K562 (cell line): ENCODE results near the gene SDK1.

Experiments
- ELF4 ChIP-seq: fragments of 450-650 bp; formaldehyde crosslinking; IDR thresholded peaks from 2 replicates; pipeline ENCODE4 v1.4.0; 2022; ENCODE audit warnings: missing genetic modification characterization
- EP300 ChIP-seq: IDR thresholded peaks from 2 replicates; pipeline ENCODE4 v1.6.1; 2012; ENCODE audit warnings: low read length, improper control_type of control experiment
- GATA2 ChIP-seq: sonication (generic); formaldehyde crosslinking; IDR thresholded peaks from 2 replicates; pipeline ENCODE4 v1.4.0; 2020; ENCODE audit warnings: mild to moderate bottlenecking, missing genetic modification reagents
- MECOM ChIP-seq: fragments of 250-450 bp; sonication (Bioruptor Pico); IDR thresholded peaks from 2 replicates; pipeline ENCODE4 v1.8.0; 2022; ENCODE audit warnings: inconsistent platforms
- NFRKB ChIP-seq: fragments of 450-650 bp; IDR thresholded peaks from 2 replicates; pipeline ENCODE4 v1.6.1; 2016; ENCODE audit warnings: low read depth
- NFYB ChIP-seq: IDR thresholded peaks from 2 replicates; pipeline ENCODE4 v1.6.1; 2011; ENCODE audit warnings: mild to moderate bottlenecking, moderate library complexity; ENCODE audit not compliant: insufficient read length; ENCODE audit errors: extremely low read depth
- NR2F6 ChIP-seq: fragments of 450-650 bp; formaldehyde crosslinking; IDR thresholded peaks from 2 replicates; pipeline ENCODE4 v1.4.0; 2020; ENCODE audit warnings: mild to moderate bottlenecking
- TCFL5 ChIP-seq: fragments of 250-450 bp; sonication (Bioruptor Pico); conservative IDR thresholded peaks from 2 replicates; pipeline ENCODE4 v1.6.1; 2021; ENCODE audit warnings: mild to moderate bottlenecking, moderate library complexity, matching md5 sums
- TF ChIP-seq, protein P1 (sequence below), 3 experiments: IDR thresholded peaks in 2 of 3; conservative IDR thresholded peaks in 1 of 3; 2 replicates each; pipeline ENCODE4 v1.5.1; 2011 to 2012; ENCODE audit warnings: low read length in 3 of 3, mild to moderate bottlenecking in 3 of 3, control low read depth in 2 of 3, improper control_type of control experiment in 1 of 3, inconsistent platforms in 1 of 3, low read depth in 1 of 3, mixed read lengths in 1 of 3, moderate library complexity in 1 of 3; ENCODE audit not compliant: insufficient read depth in 2 of 3
- TF ChIP-seq, protein P2 (sequence below): fragments of 250-450 bp; sonication (Bioruptor Pico); IDR thresholded peaks from 2 replicates; pipeline ENCODE4 v1.8.0; 2021; ENCODE audit warnings: moderate library complexity, mild to moderate bottlenecking, inconsistent platforms
- TF ChIP-seq, protein P3 (sequence below): sonication (generic); formaldehyde crosslinking; IDR thresholded peaks from 2 replicates; pipeline ENCODE4 v1.8.1; 2023; ENCODE audit warnings: mild to moderate bottlenecking, missing genetic modification reagents
- TF ChIP-seq, protein P4 (sequence below): sonication (generic); formaldehyde crosslinking; IDR thresholded peaks from 2 replicates; pipeline ENCODE4 v1.8.0; 2022; ENCODE audit warnings: mild to moderate bottlenecking, missing genetic modification reagents

DNA sequence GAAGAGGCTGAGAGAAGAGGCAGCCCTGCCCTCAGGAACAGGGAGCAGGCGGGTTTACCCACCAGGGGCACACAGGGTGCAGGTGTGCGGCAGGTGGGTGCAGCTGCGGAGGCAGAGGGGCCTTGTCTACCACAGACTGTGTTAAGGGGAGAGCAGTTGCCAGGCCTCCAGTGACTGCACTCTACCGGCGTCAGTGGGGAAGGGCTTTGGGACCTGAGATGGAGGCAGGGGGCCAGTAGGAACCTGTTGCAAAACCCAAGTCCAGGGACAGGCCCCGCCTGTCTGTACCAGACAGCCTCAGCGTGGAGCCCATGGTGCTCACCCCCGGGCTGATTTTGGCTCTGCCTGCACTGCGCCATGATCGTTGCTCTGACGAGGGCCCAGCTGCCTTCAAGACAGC is 873.4 kb downstream of the SDK1 start:
- TF ChIP-seq, protein P1, sequence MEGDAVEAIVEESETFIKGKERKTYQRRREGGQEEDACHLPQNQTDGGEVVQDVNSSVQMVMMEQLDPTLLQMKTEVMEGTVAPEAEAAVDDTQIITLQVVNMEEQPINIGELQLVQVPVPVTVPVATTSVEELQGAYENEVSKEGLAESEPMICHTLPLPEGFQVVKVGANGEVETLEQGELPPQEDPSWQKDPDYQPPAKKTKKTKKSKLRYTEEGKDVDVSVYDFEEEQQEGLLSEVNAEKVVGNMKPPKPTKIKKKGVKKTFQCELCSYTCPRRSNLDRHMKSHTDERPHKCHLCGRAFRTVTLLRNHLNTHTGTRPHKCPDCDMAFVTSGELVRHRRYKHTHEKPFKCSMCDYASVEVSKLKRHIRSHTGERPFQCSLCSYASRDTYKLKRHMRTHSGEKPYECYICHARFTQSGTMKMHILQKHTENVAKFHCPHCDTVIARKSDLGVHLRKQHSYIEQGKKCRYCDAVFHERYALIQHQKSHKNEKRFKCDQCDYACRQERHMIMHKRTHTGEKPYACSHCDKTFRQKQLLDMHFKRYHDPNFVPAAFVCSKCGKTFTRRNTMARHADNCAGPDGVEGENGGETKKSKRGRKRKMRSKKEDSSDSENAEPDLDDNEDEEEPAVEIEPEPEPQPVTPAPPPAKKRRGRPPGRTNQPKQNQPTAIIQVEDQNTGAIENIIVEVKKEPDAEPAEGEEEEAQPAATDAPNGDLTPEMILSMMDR (IDR thresholded peaks at IDR 0.05 in 2 of 3, conservative IDR thresholded peaks at IDR 0.05 in 1 of 3; ENCODE audit: insufficient read depth in 2 of 3, low read depth in 1 of 3, low read length in 3 of 3), result no peak
- TF ChIP-seq NFRKB (no peak), MECOM (CRISPR knock-in tag) (no peak), GATA2 (CRISPR knock-in tag) (no peak), ELF4 (CRISPR knock-in tag) (no peak), NR2F6 (CRISPR knock-in tag) (no peak), TCFL5 (CRISPR knock-in tag) (no peak), EP300 (no peak), NFYB (no peak)
- TF ChIP-seq, protein P2, sequence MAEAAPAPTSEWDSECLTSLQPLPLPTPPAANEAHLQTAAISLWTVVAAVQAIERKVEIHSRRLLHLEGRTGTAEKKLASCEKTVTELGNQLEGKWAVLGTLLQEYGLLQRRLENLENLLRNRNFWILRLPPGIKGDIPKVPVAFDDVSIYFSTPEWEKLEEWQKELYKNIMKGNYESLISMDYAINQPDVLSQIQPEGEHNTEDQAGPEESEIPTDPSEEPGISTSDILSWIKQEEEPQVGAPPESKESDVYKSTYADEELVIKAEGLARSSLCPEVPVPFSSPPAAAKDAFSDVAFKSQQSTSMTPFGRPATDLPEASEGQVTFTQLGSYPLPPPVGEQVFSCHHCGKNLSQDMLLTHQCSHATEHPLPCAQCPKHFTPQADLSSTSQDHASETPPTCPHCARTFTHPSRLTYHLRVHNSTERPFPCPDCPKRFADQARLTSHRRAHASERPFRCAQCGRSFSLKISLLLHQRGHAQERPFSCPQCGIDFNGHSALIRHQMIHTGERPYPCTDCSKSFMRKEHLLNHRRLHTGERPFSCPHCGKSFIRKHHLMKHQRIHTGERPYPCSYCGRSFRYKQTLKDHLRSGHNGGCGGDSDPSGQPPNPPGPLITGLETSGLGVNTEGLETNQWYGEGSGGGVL (CRISPR knock-in tag), result no peak
- TF ChIP-seq, protein P3, sequence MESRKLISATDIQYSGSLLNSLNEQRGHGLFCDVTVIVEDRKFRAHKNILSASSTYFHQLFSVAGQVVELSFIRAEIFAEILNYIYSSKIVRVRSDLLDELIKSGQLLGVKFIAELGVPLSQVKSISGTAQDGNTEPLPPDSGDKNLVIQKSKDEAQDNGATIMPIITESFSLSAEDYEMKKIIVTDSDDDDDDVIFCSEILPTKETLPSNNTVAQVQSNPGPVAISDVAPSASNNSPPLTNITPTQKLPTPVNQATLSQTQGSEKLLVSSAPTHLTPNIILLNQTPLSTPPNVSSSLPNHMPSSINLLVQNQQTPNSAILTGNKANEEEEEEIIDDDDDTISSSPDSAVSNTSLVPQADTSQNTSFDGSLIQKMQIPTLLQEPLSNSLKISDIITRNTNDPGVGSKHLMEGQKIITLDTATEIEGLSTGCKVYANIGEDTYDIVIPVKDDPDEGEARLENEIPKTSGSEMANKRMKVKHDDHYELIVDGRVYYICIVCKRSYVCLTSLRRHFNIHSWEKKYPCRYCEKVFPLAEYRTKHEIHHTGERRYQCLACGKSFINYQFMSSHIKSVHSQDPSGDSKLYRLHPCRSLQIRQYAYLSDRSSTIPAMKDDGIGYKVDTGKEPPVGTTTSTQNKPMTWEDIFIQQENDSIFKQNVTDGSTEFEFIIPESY (CRISPR knock-in tag), result no peak
- TF ChIP-seq, protein P4, sequence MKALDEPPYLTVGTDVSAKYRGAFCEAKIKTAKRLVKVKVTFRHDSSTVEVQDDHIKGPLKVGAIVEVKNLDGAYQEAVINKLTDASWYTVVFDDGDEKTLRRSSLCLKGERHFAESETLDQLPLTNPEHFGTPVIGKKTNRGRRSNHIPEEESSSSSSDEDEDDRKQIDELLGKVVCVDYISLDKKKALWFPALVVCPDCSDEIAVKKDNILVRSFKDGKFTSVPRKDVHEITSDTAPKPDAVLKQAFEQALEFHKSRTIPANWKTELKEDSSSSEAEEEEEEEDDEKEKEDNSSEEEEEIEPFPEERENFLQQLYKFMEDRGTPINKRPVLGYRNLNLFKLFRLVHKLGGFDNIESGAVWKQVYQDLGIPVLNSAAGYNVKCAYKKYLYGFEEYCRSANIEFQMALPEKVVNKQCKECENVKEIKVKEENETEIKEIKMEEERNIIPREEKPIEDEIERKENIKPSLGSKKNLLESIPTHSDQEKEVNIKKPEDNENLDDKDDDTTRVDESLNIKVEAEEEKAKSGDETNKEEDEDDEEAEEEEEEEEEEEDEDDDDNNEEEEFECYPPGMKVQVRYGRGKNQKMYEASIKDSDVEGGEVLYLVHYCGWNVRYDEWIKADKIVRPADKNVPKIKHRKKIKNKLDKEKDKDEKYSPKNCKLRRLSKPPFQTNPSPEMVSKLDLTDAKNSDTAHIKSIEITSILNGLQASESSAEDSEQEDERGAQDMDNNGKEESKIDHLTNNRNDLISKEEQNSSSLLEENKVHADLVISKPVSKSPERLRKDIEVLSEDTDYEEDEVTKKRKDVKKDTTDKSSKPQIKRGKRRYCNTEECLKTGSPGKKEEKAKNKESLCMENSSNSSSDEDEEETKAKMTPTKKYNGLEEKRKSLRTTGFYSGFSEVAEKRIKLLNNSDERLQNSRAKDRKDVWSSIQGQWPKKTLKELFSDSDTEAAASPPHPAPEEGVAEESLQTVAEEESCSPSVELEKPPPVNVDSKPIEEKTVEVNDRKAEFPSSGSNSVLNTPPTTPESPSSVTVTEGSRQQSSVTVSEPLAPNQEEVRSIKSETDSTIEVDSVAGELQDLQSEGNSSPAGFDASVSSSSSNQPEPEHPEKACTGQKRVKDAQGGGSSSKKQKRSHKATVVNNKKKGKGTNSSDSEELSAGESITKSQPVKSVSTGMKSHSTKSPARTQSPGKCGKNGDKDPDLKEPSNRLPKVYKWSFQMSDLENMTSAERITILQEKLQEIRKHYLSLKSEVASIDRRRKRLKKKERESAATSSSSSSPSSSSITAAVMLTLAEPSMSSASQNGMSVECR (CRISPR knock-in tag), result no peak
